GM21367 (cell line): Measurements from ENCODE around the gene RND2.
"Not testable (repeated sequence)": the region's sequence is repeated elsewhere in the genome, so short reads cannot be mapped to it uniquely, and the experiment has no call there.

Experiments
- ATAC-seq: cut with Tn5 transposase; IDR thresholded peaks from one replicate; pipeline ENCODE4 v1.9.1; 2021; ENCODE audit not compliant: unreplicated experiment

RND2 gene

GRCh38 chr17:43025766-43026537 lies 921 bp downstream of the RND2 start:
- ATAC-seq = no peak

GRCh38 chr17:43026595-43026994 lies 1.6 kb downstream of the RND2 start:
- no peak for ATAC-seq

- no peak for ATAC-seq
Observed at GRCh38 chr17:43027091-43028032, 2.3 kb downstream of the RND2 start.

DNA sequence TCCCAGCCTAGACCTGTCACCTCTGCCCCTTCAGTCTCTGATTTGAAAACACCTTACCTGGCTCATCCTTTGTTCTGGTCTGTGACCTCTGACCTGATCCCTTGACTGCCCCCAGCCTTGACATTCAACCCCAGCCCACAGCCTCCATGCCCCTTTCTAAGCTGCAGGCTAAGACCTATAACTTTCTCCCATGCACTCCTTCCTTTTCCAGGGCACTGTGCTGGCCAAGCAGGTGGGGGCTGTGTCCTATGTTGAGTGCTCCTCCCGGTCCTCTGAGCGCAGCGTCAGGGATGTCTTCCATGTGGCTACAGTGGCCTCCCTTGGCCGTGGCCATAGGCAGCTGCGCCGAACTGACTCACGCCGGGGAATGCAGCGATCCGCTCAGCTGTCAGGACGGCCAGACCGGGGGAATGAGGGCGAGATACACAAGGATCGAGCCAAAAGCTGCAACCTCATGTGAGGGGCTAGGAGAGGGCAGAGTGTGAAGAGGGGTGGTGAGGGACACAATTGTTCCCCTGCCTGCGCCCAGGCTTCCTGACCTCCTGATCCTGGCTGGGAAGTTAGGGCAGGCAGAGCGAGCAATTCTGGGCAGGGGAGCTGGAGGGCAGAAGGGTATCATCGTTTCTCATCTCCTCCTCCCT lies 3.3 kb downstream of the RND2 start:
- ATAC-seq = no peak

GRCh38 chr17:43030137-43030767 lies 5.2 kb downstream of the RND2 start:
- no peak for ATAC-seq

DNA sequence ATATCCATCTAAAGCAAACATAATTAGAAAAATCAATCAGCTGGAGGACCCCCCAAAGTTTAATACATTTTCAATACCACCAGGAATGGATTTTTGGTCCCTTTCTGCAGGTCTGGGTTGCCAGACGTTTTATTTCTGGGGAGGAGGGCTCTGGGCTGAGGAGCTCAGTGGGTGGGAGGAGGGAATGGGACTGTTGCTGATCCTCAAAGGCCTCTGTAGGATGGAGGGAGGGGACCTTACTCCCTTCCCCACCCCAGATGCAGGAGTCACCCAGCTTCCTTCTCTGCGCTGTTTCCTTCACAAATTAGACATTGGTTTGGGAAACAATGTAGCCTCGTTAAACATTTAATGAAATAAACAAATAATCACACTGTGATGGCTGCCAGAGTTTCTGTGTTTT lies 6.6 kb downstream of the RND2 start:
- ATAC-seq = no peak

DNA sequence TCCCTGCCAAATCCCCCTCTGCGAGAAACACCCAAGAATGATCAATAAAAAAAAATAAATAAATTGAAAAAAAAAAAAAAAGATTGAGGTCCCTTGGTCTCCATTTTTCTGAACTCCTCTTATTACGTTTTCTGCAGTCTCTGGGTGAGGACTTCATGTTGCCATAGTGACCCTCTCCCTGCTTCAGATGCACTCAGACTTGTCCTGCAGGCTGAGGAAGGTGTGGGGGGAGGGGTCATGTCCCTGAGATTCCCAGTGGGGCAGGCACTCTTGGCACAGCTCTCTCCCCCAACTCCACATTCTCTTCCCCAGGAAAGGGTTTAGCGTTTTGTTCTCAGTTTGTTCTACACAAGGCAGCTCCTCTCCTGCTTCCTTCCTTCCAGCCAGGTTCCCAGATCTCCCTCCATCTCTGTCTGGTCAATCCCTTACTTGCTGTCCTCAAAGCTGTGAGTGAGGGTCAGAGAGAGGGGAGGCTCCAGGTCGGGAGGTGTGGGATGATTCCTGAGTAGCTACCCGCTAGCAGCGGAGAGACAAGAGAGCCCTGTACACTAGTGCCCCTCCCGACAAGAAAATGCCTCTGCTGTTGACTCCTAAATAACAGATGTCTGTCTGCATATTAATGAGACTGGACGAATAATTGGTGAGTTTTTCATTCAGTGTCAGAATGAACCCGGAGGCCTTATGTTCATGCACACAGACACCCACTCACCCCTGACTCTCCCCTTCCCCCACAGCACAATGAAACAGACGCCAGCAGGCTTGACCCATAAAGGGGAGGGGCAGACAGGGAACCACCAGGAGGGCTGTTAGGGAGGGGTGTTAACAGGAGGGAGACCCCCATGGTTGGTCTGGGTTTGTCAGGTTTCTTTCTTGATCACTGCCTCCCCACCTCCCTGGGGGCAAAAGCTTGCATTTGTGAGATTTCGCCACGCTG lies 9.2 kb downstream of the RND2 start:
- ATAC-seq = no peak

DNA sequence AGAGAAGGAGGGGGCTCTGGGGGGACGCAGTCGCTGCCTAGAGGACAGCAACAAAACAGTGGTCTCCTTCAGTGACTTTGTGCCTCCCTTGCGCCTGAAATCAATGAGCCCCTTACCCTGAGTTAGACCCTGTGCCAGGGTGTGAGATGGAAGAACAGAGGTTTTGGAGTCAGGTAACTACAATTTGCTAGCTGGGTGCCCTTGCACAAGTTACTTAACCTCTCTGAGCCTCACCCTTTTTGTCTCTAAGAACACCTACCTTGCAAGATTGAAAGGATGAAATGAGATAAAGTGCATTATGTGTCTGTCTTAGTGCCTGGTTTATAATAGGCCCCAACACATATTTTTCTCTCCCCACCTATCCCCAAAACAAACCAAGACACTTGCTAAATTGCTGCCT lies 9.9 kb downstream of the RND2 start:
- no peak for ATAC-seq

DNA sequence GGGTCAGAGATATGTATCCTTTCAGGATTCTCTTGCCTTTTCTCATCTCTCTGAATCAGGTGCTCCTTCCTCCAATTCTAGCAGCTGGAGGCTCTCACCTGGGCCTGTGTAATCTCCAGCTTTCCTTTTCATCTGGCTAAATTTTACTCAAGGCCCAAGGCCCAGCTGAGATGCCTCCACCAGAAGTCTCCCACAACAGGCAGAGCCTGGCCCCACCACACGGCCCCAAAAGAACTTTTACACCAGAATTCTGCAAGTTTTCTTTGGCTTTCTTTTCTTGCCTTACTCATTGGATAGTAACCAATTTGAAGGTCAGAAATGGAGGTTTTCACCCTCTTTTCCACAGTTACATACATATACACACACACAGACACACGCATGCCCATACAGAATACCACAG lies 14.6 kb downstream of the RND2 start:
- ATAC-seq = no peak

DNA sequence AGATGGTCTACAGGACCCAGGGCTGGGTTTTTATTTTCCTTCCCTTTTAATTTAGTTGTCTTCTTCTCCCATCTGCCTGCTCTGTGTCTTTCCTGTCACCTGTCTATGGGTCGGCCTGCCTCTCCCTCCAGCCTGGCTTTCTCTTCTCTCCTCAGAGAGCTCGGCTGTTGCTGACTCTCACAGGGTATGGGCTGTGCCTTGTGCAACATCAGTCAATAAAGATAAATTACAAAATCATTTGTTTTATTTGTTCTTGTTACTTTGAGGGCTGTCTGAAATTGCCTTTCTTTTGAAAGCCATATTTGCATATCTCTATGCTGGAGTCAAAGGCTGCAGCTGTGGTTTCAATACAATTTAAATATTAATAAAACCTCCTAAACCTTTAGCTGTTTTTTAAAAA lies 15.6 kb downstream of the RND2 start:
- ATAC-seq = no peak

- ATAC-seq = no peak
Observed at GRCh38 chr17:43042025-43042628, 17.1 kb downstream of the RND2 start.

- no peak for ATAC-seq
Observed at GRCh38 chr17:43043307-43043706, 18.3 kb downstream of the RND2 start.

GRCh38 chr17:43044024-43044423 lies 19.0 kb downstream of the RND2 start:
- no peak for ATAC-seq

GRCh38 chr17:43051969-43052368 lies 26.9 kb downstream of the RND2 start:
- no peak for ATAC-seq

GRCh38 chr17:43053008-43053407 lies 28.0 kb downstream of the RND2 start:
- ATAC-seq = not testable (repeated sequence)

DNA sequence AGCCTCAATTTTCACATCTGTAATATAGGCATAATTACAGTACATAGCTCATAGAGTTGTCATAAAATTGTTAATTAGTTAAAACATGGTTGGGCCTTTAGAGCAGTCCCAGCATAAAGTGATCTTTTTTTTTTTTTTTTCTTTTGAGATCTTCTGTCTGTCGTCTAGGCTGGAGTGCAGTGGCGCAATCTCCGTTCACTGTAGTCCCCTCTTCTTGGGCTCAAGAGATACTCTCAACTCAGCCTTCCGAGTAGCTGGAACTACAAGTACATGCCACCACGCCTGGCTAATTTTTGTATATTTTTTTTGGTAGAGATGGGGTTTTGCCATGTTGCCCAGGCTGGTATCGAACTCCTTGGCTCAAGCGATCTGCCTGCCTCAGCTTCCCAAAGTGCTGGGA lies 31.0 kb downstream of the RND2 start:
- ATAC-seq = no peak

DNA sequence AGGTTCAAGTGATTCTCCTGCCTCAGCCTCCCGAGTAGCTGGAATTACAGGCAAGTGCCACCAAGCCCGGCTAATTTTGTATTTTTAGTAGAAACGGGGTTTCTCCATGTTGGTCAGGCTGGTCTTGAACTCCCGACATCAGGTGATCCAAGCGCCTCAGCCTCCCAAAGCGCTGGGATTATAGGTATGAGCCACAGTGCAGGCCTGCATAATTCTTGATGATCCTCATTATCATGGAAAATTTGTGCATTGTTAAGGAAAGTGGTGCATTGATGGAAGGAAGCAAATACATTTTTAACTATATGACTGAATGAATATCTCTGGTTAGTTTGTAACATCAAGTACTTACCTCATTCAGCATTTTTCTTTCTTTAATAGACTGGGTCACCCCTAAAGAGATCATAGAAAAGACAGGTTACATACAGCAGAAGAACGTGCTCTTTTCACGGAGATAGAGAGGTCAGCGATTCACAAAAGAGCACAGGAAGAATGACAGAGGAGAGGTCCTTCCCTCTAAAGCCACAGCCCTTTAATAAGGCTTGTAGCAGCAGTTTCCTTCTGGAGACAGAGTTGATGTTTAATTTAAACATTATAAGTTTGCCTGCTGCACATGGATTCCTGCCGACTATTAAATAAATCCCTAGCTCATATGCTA lies 38.1 kb downstream of the RND2 start:
- ATAC-seq = no peak

GRCh38 chr17:43068570-43069367 lies 43.7 kb downstream of the RND2 start:
- ATAC-seq = no peak
